Kasumi-1 (cell line): Measurements from ENCODE around the gene FTCDNL1.

ENCODE experiments used
- DNase-seq, 2 experiments: peaks; one replicate each; lab custom pipeline; 2025; lab: John Stamatoyannopoulos, UW

The FTCDNL1 gene

GRCh38 chr2:199742884-199743283, 108.1 kb downstream of the FTCDNL1 start:
- no peak for DNase-seq

DNA sequence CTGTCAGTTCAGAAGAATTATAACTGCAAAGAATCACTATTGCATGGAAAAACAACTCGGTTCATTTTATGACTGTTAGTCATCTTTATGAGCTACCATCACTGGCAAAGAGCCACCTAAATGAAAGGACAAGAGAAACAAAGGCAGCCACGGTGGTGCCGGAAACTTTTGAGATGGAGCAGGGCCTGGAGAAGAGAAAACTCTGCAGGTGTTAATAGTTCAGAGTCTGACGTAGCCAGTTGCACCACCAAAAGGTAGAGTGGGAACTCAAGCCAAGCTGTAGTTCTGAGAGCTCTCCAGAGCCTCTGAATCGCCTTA, 110.9 kb downstream of the FTCDNL1 start:
- DNase-seq, result no peak

GRCh38 chr2:199739413-199740110, 111.4 kb downstream of the FTCDNL1 start:
- DNase-seq, result peak; percentile 73

GRCh38 chr2:199738727-199739412, 112.1 kb downstream of the FTCDNL1 start:
- DNase-seq, result peak; percentile 88 to 90

GRCh38 chr2:199734651-199735050, 116.3 kb downstream of the FTCDNL1 start:
- no peak for DNase-seq

GRCh38 chr2:199734011-199734410, 117.0 kb downstream of the FTCDNL1 start:
- DNase-seq, result no peak

DNA sequence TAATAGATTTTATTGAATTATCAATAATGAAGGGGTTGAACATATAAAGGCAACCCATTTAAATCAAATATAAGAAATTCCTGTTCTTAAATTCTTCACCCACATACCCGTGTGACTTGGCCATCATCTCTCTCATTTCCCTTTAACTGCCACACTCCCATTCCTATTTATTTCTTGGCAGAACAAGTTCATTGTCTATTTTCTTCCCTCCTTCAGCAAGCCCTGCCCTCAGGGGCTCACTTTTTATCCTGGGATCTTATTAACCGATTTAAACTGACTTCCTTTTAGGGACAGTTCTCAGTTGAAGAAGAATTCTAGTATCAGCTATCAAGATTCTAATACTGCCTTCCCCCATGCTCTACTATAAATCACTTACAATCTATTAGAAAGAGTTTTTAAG, 123.2 kb downstream of the FTCDNL1 start:
- DNase-seq, result no peak

GRCh38 chr2:199727306-199727705, 123.7 kb downstream of the FTCDNL1 start:
- no peak for DNase-seq

DNA sequence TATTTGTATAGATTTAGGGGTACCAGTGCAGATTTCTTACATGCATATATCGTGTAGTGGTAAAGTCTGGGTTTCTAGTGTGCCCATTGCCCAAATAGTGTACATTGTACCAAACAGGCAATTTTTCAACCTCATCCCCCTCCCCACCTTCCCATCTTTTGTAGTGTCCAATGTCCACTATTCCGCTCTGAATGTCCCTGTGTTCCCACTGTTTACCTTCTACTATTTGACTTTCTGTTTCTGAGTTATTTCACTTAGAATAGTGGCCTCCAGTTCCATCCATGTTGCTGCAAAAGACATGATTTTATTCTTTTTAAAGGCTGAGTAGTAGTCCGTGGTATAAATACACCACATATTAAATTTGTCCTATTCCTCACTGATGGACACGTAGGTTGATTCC, 132.9 kb downstream of the FTCDNL1 start:
- DNase-seq, result no peak

DNA sequence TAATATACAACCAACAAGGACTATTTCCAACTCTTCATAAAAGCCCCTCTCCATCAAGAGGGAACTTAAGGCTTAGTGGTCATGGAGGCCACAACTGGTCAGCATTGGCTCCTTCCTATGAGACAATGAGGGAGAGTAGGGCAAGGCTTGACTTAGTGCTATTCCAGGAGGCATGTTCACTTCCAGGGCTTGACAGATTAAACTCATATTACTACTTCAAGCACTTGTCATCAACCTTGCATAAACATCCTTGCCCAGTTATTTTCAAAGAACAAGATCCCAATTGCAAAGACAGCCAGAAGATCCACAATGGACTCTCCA, 133.4 kb downstream of the FTCDNL1 start:
- no peak for DNase-seq

GRCh38 chr2:199716807-199717586, 134.0 kb downstream of the FTCDNL1 start:
- no peak for DNase-seq

GRCh38 chr2:199713746-199714145, 137.2 kb downstream of the FTCDNL1 start:
- no peak for DNase-seq

GRCh38 chr2:199710551-199710950, 140.4 kb downstream of the FTCDNL1 start:
- no peak for DNase-seq
